Measurements from ENCODE around the gene KCNS3.

- TF ChIP-seq RAD21 (IDR thresholded peaks at IDR 0.05; ENCODE audit: low read length): no peak; the same call in 1 of the 2 replicates
- TF ChIP-seq, protein P1, sequence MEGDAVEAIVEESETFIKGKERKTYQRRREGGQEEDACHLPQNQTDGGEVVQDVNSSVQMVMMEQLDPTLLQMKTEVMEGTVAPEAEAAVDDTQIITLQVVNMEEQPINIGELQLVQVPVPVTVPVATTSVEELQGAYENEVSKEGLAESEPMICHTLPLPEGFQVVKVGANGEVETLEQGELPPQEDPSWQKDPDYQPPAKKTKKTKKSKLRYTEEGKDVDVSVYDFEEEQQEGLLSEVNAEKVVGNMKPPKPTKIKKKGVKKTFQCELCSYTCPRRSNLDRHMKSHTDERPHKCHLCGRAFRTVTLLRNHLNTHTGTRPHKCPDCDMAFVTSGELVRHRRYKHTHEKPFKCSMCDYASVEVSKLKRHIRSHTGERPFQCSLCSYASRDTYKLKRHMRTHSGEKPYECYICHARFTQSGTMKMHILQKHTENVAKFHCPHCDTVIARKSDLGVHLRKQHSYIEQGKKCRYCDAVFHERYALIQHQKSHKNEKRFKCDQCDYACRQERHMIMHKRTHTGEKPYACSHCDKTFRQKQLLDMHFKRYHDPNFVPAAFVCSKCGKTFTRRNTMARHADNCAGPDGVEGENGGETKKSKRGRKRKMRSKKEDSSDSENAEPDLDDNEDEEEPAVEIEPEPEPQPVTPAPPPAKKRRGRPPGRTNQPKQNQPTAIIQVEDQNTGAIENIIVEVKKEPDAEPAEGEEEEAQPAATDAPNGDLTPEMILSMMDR (conservative IDR thresholded peaks at IDR 0.05; ENCODE audit: low read depth, low read length): no peak
- no peak for TF ChIP-seq MAFK (IDR thresholded peaks at IDR 0.05; ENCODE audit: low read depth, low read length)
- no peak for TF ChIP-seq MXI1 (IDR thresholded peaks at IDR 0.05; ENCODE audit: borderline replicate concordance, low read depth, low read length)
- no peak for TF ChIP-seq POLR2A (IDR thresholded peaks at IDR 0.05; ENCODE audit: low read depth, low read length)
- TF ChIP-seq BHLHE40 (IDR thresholded peaks at IDR 0.05; ENCODE audit: low read depth, low read length): peak; percentile 91
- no peak for TF ChIP-seq CHD1 (IDR thresholded peaks at IDR 0.05; ENCODE audit: low read depth, low read length)
- TF ChIP-seq NFE2L2 (IDR thresholded peaks at IDR 0.05; ENCODE audit: low read depth, low read length): 0 out of 2 replicates have a peak, but pooled peaks have one; percentile 10
- TF ChIP-seq RFX5 (IDR thresholded peaks at IDR 0.05; ENCODE audit: low read depth, low read length): no peak
- no peak for TF ChIP-seq SMC3 (IDR thresholded peaks at IDR 0.05; ENCODE audit: low read depth, low read length)
These were observed 98.6 kb downstream of the KCNS3 start for GRCh38 chr2:17976871-17977746.

All from IMR-90 (cell line).